Fibroblast of pulmonary artery (primary cell): ENCODE data around the gene PLEKHA6.
"Not testable (repeated sequence)": the region's sequence is repeated elsewhere in the genome, so short reads cannot be mapped to it uniquely, and the experiment has no call there.

Experiments used
- DNase-seq: peaks from one replicate; pipeline ENCODE4 v3.0.0-alpha.2; 2010; ENCODE audit warnings: low read depth
- H3K4me3 ChIP-seq: replicated peaks from 2 replicates; pipeline ENCODE4 v1.5.1; 2011; ENCODE audit warnings: low read depth, mild to moderate bottlenecking, control low read depth, low read length, moderate library complexity
- CTCF ChIP-seq: IDR thresholded peaks from 2 replicates; pipeline ENCODE4 v1.5.1; 2011; ENCODE audit warnings: mild to moderate bottlenecking, control low read depth, low read length, inconsistent platforms; ENCODE audit errors: missing control alignments

Gene PLEKHA6

GRCh38 chr1:204249736-204250427 lies 109.8 kb downstream of the PLEKHA6 start:
- no peak for DNase-seq
- TF ChIP-seq CTCF, result no peak
- H3K4me3 ChIP-seq, result no peak overlapping the region

- no peak overlapping the region for H3K4me3 ChIP-seq
- no peak for TF ChIP-seq CTCF
- DNase-seq, result no peak
Observed at GRCh38 chr1:204248954-204249353, 110.8 kb downstream of the PLEKHA6 start.

- TF ChIP-seq CTCF, result no peak
- H3K4me3 ChIP-seq, result no peak overlapping the region
- no peak for DNase-seq
Observed at GRCh38 chr1:204246876-204247275, 112.9 kb downstream of the PLEKHA6 start.

- no peak overlapping the region for H3K4me3 ChIP-seq
- no peak for DNase-seq
- TF ChIP-seq CTCF, result no peak
Observed at GRCh38 chr1:204242920-204243319, 116.8 kb downstream of the PLEKHA6 start.

GRCh38 chr1:204241914-204242313 lies 117.8 kb downstream of the PLEKHA6 start:
- no peak for DNase-seq
- no peak overlapping the region for H3K4me3 ChIP-seq
- no peak for TF ChIP-seq CTCF

- DNase-seq, result no peak
- TF ChIP-seq CTCF, result no peak
- H3K4me3 ChIP-seq, result no peak overlapping the region
Observed at GRCh38 chr1:204241050-204241449, 118.7 kb downstream of the PLEKHA6 start.

GRCh38 chr1:204240233-204240632 lies 119.5 kb downstream of the PLEKHA6 start:
- TF ChIP-seq CTCF, result no peak
- H3K4me3 ChIP-seq, result no peak overlapping the region
- DNase-seq, result no peak

- H3K4me3 ChIP-seq, DNase-seq: not testable (repeated sequence)
Observed at GRCh38 chr1:204239401-204239800, 120.3 kb downstream of the PLEKHA6 start.

GRCh38 chr1:204238520-204238919 lies 121.2 kb downstream of the PLEKHA6 start:
- DNase-seq, result not testable (repeated sequence)

GRCh38 chr1:204237515-204237914 lies 122.2 kb downstream of the PLEKHA6 start:
- not testable (repeated sequence) for H3K4me3 ChIP-seq, DNase-seq

More at GRCh38 chr1:204238520-204238919, 121.2 kb downstream of the PLEKHA6 start:
- H3K4me3 ChIP-seq, result not testable (repeated sequence)
